ENCODE data around the gene ID1. TPM values are rescaled to one million over a fixed set of nuclear protein-coding genes. Genes with fewer than 3 reads are reported as not detected.

ID1 gene
- total and polyA plus RNA-seq, 10 of the 15 experiments (the other 5 are each of a cell fraction or from before 2014, with no cell fraction given): 0.09 to 1.3 (median 0.47) TPM; not detected in 2

DNA sequence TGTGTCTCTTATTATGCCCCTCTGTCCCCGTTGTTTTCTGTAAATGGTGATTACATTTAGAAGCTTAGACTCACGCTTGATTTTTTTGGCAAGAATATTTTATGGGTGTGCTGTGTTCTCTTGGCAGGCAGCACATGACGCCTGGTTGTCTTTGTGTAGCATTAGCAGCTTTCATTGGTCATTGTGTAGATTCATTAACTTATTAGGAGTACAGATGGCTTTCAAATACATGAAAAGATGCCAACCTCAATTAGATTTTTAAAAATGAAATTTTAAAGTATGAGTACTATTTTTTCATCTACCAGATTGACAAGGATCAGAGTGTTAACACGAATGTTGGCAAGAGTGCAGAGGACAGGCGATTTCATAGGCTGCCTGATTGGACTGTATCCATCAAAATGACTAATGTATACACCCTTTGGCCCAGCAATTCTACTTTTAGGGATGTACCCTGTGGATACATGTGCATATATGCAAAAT lies 47.9 kb downstream of the ID1 start:
- 14% methylated on average over 5 of the region's 5 CpGs for WGBS (ENCODE audit: insufficient coverage, insufficient replicate concordance, low lambda C conversion rate, missing lambda C conversion rate)
- Histone ChIP-seq H3K9me3 (replicated peaks; ENCODE audit: control insufficient read depth, insufficient read depth, low read length) (no peaks in the 10 kb centered on the region), H3K9ac (ENCODE audit: control insufficient read depth, insufficient read depth, low read length) (no peak overlapping the region), H3K4me2 (ENCODE audit: control insufficient read depth, insufficient read depth) (no peak overlapping the region), H4K20me1 (ENCODE audit: control insufficient read depth, insufficient read depth) (no peaks in the 10 kb centered on the region), H3K4me1 (ENCODE audit: control insufficient read depth, insufficient read depth, low read length) (no peaks in the 10 kb centered on the region), H3K4me3 (no peak overlapping the region), H3K27ac (ENCODE audit: control insufficient read depth, insufficient read depth) (no peak overlapping the region), H3K79me2 (ENCODE audit: control insufficient read depth, insufficient read depth, low read length) (no peaks in the 10 kb centered on the region), H3K36me3 (ENCODE audit: control insufficient read depth in 2 of 2, insufficient read depth in 2 of 2, low read length in 1 of 2) (no peaks in the 10 kb centered on the region), H2AFZ (ENCODE audit: control insufficient read depth, low read depth, low read length) (no peak overlapping the region), H3K27me3 (replicated peaks in 1 of 2; ENCODE audit: control insufficient read depth in 2 of 2, insufficient read depth in 2 of 2, low read length in 1 of 2) (no peaks in the 10 kb centered on the region)
- RAD21 ChIA-PET (ENCODE audit: unreplicated experiment): interaction anchor here (0.8 to 1.3 kb wide), 2 partner anchors 8 to 71 kb away, joined by 3 read pairs; no protein-coding TSS in a partner anchor
- TF ChIP-seq ZNF622 (IDR thresholded peaks at IDR 0.05) (no peak), CHD2 (IDR thresholded peaks at IDR 0.05; ENCODE audit: borderline replicate concordance, low read depth, low read length) (no peak), HDAC2 (IDR thresholded peaks at IDR 0.05) (no peak), SMAD1 (IDR thresholded peaks at IDR 0.05; ENCODE audit: low read depth, partially characterized antibody) (no peak)
- TF ChIP-seq, protein P1, sequence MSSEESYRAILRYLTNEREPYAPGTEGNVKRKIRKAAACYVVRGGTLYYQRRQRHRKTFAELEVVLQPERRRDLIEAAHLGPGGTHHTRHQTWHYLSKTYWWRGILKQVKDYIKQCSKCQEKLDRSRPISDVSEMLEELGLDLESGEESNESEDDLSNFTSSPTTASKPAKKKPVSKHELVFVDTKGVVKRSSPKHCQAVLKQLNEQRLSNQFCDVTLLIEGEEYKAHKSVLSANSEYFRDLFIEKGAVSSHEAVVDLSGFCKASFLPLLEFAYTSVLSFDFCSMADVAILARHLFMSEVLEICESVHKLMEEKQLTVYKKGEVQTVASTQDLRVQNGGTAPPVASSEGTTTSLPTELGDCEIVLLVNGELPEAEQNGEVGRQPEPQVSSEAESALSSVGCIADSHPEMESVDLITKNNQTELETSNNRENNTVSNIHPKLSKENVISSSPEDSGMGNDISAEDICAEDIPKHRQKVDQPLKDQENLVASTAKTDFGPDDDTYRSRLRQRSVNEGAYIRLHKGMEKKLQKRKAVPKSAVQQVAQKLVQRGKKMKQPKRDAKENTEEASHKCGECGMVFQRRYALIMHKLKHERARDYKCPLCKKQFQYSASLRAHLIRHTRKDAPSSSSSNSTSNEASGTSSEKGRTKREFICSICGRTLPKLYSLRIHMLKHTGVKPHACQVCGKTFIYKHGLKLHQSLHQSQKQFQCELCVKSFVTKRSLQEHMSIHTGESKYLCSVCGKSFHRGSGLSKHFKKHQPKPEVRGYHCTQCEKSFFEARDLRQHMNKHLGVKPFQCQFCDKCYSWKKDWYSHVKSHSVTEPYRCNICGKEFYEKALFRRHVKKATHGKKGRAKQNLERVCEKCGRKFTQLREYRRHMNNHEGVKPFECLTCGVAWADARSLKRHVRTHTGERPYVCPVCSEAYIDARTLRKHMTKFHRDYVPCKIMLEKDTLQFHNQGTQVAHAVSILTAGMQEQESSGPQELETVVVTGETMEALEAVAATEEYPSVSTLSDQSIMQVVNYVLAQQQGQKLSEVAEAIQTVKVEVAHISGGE (CRISPR knock-in tag; IDR thresholded peaks at IDR 0.05): no peak
- intact Hi-C loops (cut with micrococcal nuclease; ENCODE audit: unreplicated experiment) (no loop called here), in situ Hi-C loops (cut with MboI) (no loop called here)
- no TSS peak for BruUV-seq (replicated peaks)
- SMC1A ChIA-PET (ENCODE audit: uncharacterized antibody, unreplicated experiment): interaction anchor here (1.7 kb wide), 1 partner anchor 9 kb away, joined by 5 read pairs; no protein-coding TSS in a partner anchor
- DNase-seq (ENCODE audit: low read depth, low spot score) (no peak), ATAC-seq (no peak), FAIRE-seq (no peak)
- POLR2A ChIA-PET: interaction anchor here (0.7 kb wide), 1 partner anchor 570 kb away, joined by 3 read pairs; no protein-coding TSS in a partner anchor
- CTCF ChIA-PET: interaction anchor here (0.6 to 1.3 kb wide), 2 partner anchors 8 to 10 kb away, joined by 3 read pairs; no protein-coding TSS in a partner anchor
